Mucosa of gallbladder (tissue), 1 donor: Measurements from ENCODE around the gene GATA1. TPM values are rescaled to one million over a fixed set of nuclear protein-coding genes. Genes with fewer than 3 reads are reported as not detected.
"Not testable (repeated sequence)": the region's sequence is repeated elsewhere in the genome, so short reads cannot be mapped to it uniquely, and the experiment has no call there.

Source experiments
- DNase-seq: peaks from one replicate; pipeline ENCODE4 v3.0.0-alpha.2; 2020; ENCODE audit warnings: low spot score
- total RNA-seq: library from RNA; stranded (reverse); gene quantifications from one replicate; pipeline ENCODE4 v1.2.1, GENCODE V29; 2021
- donor health status: DM: no; HTN: no; CAD: no.

GATA1 gene
- total RNA-seq, 1 donor from 2014 or later: 0.98 TPM

- DNase-seq: no peak
Measured at GRCh38 chrX:48814722-48815121, 28.3 kb downstream of the GATA1 start.

- no peak for DNase-seq
Measured at GRCh38 chrX:48815266-48815665, 28.9 kb downstream of the GATA1 start.

- DNase-seq: no peak
Measured at GRCh38 chrX:48816014-48816810, 29.8 kb downstream of the GATA1 start.

- DNase-seq: no peak
Measured at GRCh38 chrX:48818098-48818497, 31.7 kb downstream of the GATA1 start.

- DNase-seq: no peak
Measured at GRCh38 chrX:48818866-48819265, 32.5 kb downstream of the GATA1 start.

GRCh38 chrX:48819394-48819793, 33.0 kb downstream of the GATA1 start:
- DNase-seq: not testable (repeated sequence)

- DNase-seq: no peak
Measured at GRCh38 chrX:48823053-48823452, 36.7 kb downstream of the GATA1 start.

- no peak for DNase-seq
Measured at GRCh38 chrX:48824066-48824465, 37.7 kb downstream of the GATA1 start.

GRCh38 chrX:48826135-48826875, 39.9 kb downstream of the GATA1 start, which contains the start of gene ERAS:
ERAS (plus strand) TSS chrX:48826513; CDS start chrX:48829124, 2,611 bp downstream.
- DNase-seq: no peak

GRCh38 chrX:48826876-48827653, 40.7 kb downstream of the GATA1 start:
- no peak for DNase-seq

GRCh38 chrX:48827654-48827968, 41.2 kb downstream of the GATA1 start:
- no peak for DNase-seq

- no peak for DNase-seq
Measured at GRCh38 chrX:48829016-48829735, 42.8 kb downstream of the GATA1 start.

- no peak for DNase-seq
Measured at GRCh38 chrX:48831136-48831908, 44.9 kb downstream of the GATA1 start.

GRCh38 chrX:48831909-48832291, 45.5 kb downstream of the GATA1 start:
- no peak for DNase-seq

- DNase-seq: no peak
Measured at GRCh38 chrX:48833542-48834138, 47.2 kb downstream of the GATA1 start.

- DNase-seq: no peak
Measured at GRCh38 chrX:48834383-48834709, 48.0 kb downstream of the GATA1 start.

GRCh38 chrX:48835524-48836329, 49.3 kb downstream of the GATA1 start, which contains the start of gene PCSK1N:
PCSK1N (minus strand) TSS chrX:48835610; CDS start chrX:48835532, 78 bp downstream.
- no peak for DNase-seq

GRCh38 chrX:48839686-48840085, 53.3 kb downstream of the GATA1 start:
- no peak for DNase-seq
